GM18868 (cell line): ENCODE data around the gene C3orf22.

Source experiments
- ATAC-seq: cut with Tn5 transposase; IDR thresholded peaks from one replicate; pipeline ENCODE4 v1.9.1; 2021; ENCODE audit warnings: mild to moderate bottlenecking, moderate library complexity; ENCODE audit not compliant: unreplicated experiment

Gene C3orf22

GRCh38 chr3:126528800-126529541 is 29.8 kb downstream of the C3orf22 start:
- no peak for ATAC-seq

GRCh38 chr3:126528419-126528799 is 30.3 kb downstream of the C3orf22 start:
- ATAC-seq: no peak

- no peak for ATAC-seq
These were observed 31.1 kb downstream of the C3orf22 start for GRCh38 chr3:126527455-126528211.

- ATAC-seq: no peak
These were observed 31.7 kb downstream of the C3orf22 start for GRCh38 chr3:126527006-126527405.

GRCh38 chr3:126526668-126527005 is 32.1 kb downstream of the C3orf22 start:
- no peak for ATAC-seq

GRCh38 chr3:126525853-126526667 is 32.7 kb downstream of the C3orf22 start:
- no peak for ATAC-seq

GRCh38 chr3:126525091-126525852 is 33.5 kb downstream of the C3orf22 start:
- ATAC-seq: no peak

GRCh38 chr3:126524429-126524988 is 34.2 kb downstream of the C3orf22 start:
- no peak for ATAC-seq

- no peak for ATAC-seq
These were observed 34.8 kb downstream of the C3orf22 start, which contains the start of gene CHST13 for GRCh38 chr3:126523745-126524428. Gene CHST13 (plus strand): TSS chr3:126524155. CDS start chr3:126524333, 178 bp downstream.

- no peak for ATAC-seq
These were observed 36.4 kb downstream of the C3orf22 start for GRCh38 chr3:126522363-126522788.

- no peak for ATAC-seq
These were observed 37.4 kb downstream of the C3orf22 start for GRCh38 chr3:126521122-126521891.

GRCh38 chr3:126519506-126520455 is 39.0 kb downstream of the C3orf22 start:
- ATAC-seq: no peak

GRCh38 chr3:126518779-126519177 is 40.0 kb downstream of the C3orf22 start:
- no peak for ATAC-seq

- ATAC-seq: no peak
These were observed 40.5 kb downstream of the C3orf22 start for GRCh38 chr3:126517986-126518778.

GRCh38 chr3:126517291-126517951 is 41.3 kb downstream of the C3orf22 start, which contains the start of gene UROC1:
Gene UROC1 (minus strand): TSS chr3:126517773. CDS start chr3:126517719, 54 bp downstream.
- no peak for ATAC-seq

- no peak for ATAC-seq
These were observed 41.8 kb downstream of the C3orf22 start for GRCh38 chr3:126516936-126517290.
